SH-SY5Y (cell line): Measurements from ENCODE around the gene PTK6.

Experiments
- GATA2 ChIP-seq: IDR thresholded peaks from 2 replicates; pipeline ENCODE4 v1.6.1; 2011; ENCODE audit warnings: mild to moderate bottlenecking, low read depth, low read length
- GATA3 ChIP-seq: IDR thresholded peaks from 2 replicates; pipeline ENCODE4 v1.6.1; 2011; ENCODE audit warnings: low read depth, mild to moderate bottlenecking, low read length, moderate library complexity

Gene PTK6

GRCh38 chr20:63484651-63485403 lies 52.3 kb downstream of the PTK6 start:
- TF ChIP-seq GATA3 = no peak
- TF ChIP-seq GATA2 = no peak

- TF ChIP-seq GATA3 = no peak
- TF ChIP-seq GATA2 = no peak
Measured at GRCh38 chr20:63484236-63484635, 52.9 kb downstream of the PTK6 start.

- TF ChIP-seq GATA2 = no peak
Measured at GRCh38 chr20:63483834-63484233, 53.3 kb downstream of the PTK6 start.

- TF ChIP-seq GATA3 = no peak
- no peak for TF ChIP-seq GATA2
Measured at GRCh38 chr20:63482021-63482587, 55.1 kb downstream of the PTK6 start.

GRCh38 chr20:63481503-63481902 lies 55.7 kb downstream of the PTK6 start:
- TF ChIP-seq GATA3 = no peak
- no peak for TF ChIP-seq GATA2

- no peak for TF ChIP-seq GATA3
Measured at GRCh38 chr20:63478346-63479302, 58.6 kb downstream of the PTK6 start.
